Measurements from ENCODE around the gene PIM3.

Gene PIM3

GRCh38 chr22:49953027-49953679, 7.4 kb upstream of the PIM3 start:
- Histone ChIP-seq H3K36me3 (replicated peaks; ENCODE audit: insufficient read depth, low read length) (no peaks in the 10 kb centered on the region), H3K4me2 (ENCODE audit: low read depth, low read length) (no peak overlapping the region), H3K4me3 (ENCODE audit: low read length) (no peak overlapping the region), H4K20me1 (ENCODE audit: insufficient read depth, low read length) (no peaks in the 10 kb centered on the region), H3K9ac (ENCODE audit: low read length) (no peak overlapping the region), H3K9me3 (replicated peaks; ENCODE audit: insufficient read depth, low read length) (no peaks in the 10 kb centered on the region), H3K79me2 (ENCODE audit: low read length) (no peaks in the 10 kb centered on the region), H2AFZ (ENCODE audit: low read length) (no peak overlapping the region), H3K4me1 (ENCODE audit: low read length) (no peaks in the 10 kb centered on the region), H3K27ac (ENCODE audit: low read length) (no peak overlapping the region), H3K9me2 (replicated peaks; ENCODE audit: insufficient read depth, low read length) (no peaks in the 10 kb centered on the region), H3K27me3 (replicated peaks; ENCODE audit: insufficient read depth, low read length) (peaks cover 19% of the 10 kb centered on the region), H3F3A (ENCODE audit: insufficient read depth, low read length) (no peaks in the 10 kb centered on the region)
- TF ChIP-seq EZH2phosphoT487 (IDR thresholded peaks at IDR 0.05; ENCODE audit: low read length) = no peak
- no peak for TF ChIP-seq CTCF (IDR thresholded peaks at IDR 0.05; ENCODE audit: low read length)
- TF ChIP-seq EZH2 (optimal IDR thresholded peaks at IDR 0.05; ENCODE audit: low read depth, low read length) = no peak
- no peak for DNase-seq

GRCh38 chr22:49953680-49954344, 6.8 kb upstream of the PIM3 start:
- Histone ChIP-seq H3K4me1 (ENCODE audit: low read length) (no peaks in the 10 kb centered on the region), H4K20me1 (ENCODE audit: insufficient read depth, low read length) (no peaks in the 10 kb centered on the region), H3K27me3 (replicated peaks; ENCODE audit: insufficient read depth, low read length) (peaks cover 12% of the 10 kb centered on the region), H3K9ac (ENCODE audit: low read length) (no peak overlapping the region), H3K4me2 (ENCODE audit: low read depth, low read length) (no peak overlapping the region), H3K79me2 (ENCODE audit: low read length) (no peaks in the 10 kb centered on the region), H3F3A (ENCODE audit: insufficient read depth, low read length) (no peaks in the 10 kb centered on the region), H3K36me3 (replicated peaks; ENCODE audit: insufficient read depth, low read length) (no peaks in the 10 kb centered on the region), H3K9me2 (replicated peaks; ENCODE audit: insufficient read depth, low read length) (no peaks in the 10 kb centered on the region), H3K27ac (ENCODE audit: low read length) (no peak overlapping the region), H3K4me3 (ENCODE audit: low read length) (no peak overlapping the region), H2AFZ (ENCODE audit: low read length) (no peak overlapping the region), H3K9me3 (replicated peaks; ENCODE audit: insufficient read depth, low read length) (no peaks in the 10 kb centered on the region)
- peak; percentile 1 for DNase-seq
- TF ChIP-seq CTCF (IDR thresholded peaks at IDR 0.05; ENCODE audit: low read length) (no peak), EZH2phosphoT487 (IDR thresholded peaks at IDR 0.05; ENCODE audit: low read length) (no peak), EZH2 (optimal IDR thresholded peaks at IDR 0.05; ENCODE audit: low read depth, low read length) (no peak)

- H3F3A ChIP-seq (ENCODE audit: insufficient read depth, low read length) = no peaks in the 10 kb centered on the region
- H3K27ac ChIP-seq (ENCODE audit: low read length) = no peak overlapping the region
- no peaks in the 10 kb centered on the region for H3K36me3 ChIP-seq (replicated peaks; ENCODE audit: insufficient read depth, low read length)
- H3K9me3 ChIP-seq (replicated peaks; ENCODE audit: insufficient read depth, low read length) = no peaks in the 10 kb centered on the region
- no peak overlapping the region for H3K4me2 ChIP-seq (ENCODE audit: low read depth, low read length)
- H3K79me2 ChIP-seq (ENCODE audit: low read length) = no peaks in the 10 kb centered on the region
- no peak for TF ChIP-seq EZH2phosphoT487 (IDR thresholded peaks at IDR 0.05; ENCODE audit: low read length)
- H3K9ac ChIP-seq (ENCODE audit: low read length) = no peak overlapping the region
- no peak overlapping the region for H2AFZ ChIP-seq (ENCODE audit: low read length)
- DNase-seq = no peak
- H3K4me1 ChIP-seq (ENCODE audit: low read length) = 0 out of 2 replicates have a peak, but pooled peaks cover 1% of the 10 kb centered on the region
- H3K4me3 ChIP-seq (ENCODE audit: low read length) = no peak overlapping the region
- no peaks in the 10 kb centered on the region for H3K9me2 ChIP-seq (replicated peaks; ENCODE audit: insufficient read depth, low read length)
- H3K27me3 ChIP-seq (replicated peaks; ENCODE audit: insufficient read depth, low read length) = peaks cover 7% of the 10 kb centered on the region; the same call in 1 of the 2 replicates
- no peaks in the 10 kb centered on the region for H4K20me1 ChIP-seq (ENCODE audit: insufficient read depth, low read length)
These were observed 6.2 kb upstream of the PIM3 start for GRCh38 chr22:49954354-49954753.

Data from MM.1S (cell line).